HG03139 (cell line): ENCODE data around the gene LINGO3.
"Not testable (repeated sequence)": the region's sequence is repeated elsewhere in the genome, so short reads cannot be mapped to it uniquely, and the experiment has no call there.

ENCODE experiments used
- ATAC-seq: cut with Tn5 transposase; IDR thresholded peaks from one replicate; pipeline ENCODE4 v1.9.1; 2021; ENCODE audit not compliant: unreplicated experiment

The LINGO3 gene

GRCh38 chr19:2282062-2282861, 25.7 kb downstream of the LINGO3 start, which contains the start of gene PEAK3:
Gene PEAK3, minus strand, starts transcription at chr19:2282175. Its CDS starts 1,244 bp downstream, at chr19:2280931.
- ATAC-seq, result no peak

- not testable (repeated sequence) for ATAC-seq
Measured at GRCh38 chr19:2281265-2282061, 26.5 kb downstream of the LINGO3 start.

GRCh38 chr19:2280633-2281264, 27.2 kb downstream of the LINGO3 start:
- no peak for ATAC-seq

GRCh38 chr19:2278459-2279158, 29.3 kb downstream of the LINGO3 start:
- no peak for ATAC-seq

- no peak for ATAC-seq
Measured at GRCh38 chr19:2277138-2277537, 30.8 kb downstream of the LINGO3 start.

GRCh38 chr19:2276429-2276986, 31.4 kb downstream of the LINGO3 start:
- no peak for ATAC-seq

- no peak for ATAC-seq
Measured at GRCh38 chr19:2275588-2276428, 32.1 kb downstream of the LINGO3 start.

- no peak for ATAC-seq
Measured at GRCh38 chr19:2274931-2275535, 32.9 kb downstream of the LINGO3 start.

- ATAC-seq, result no peak
Measured at GRCh38 chr19:2274185-2274711, 33.7 kb downstream of the LINGO3 start.

- ATAC-seq, result no peak
Measured at GRCh38 chr19:2273356-2274184, 34.4 kb downstream of the LINGO3 start.

GRCh38 chr19:2271234-2272103, 36.5 kb downstream of the LINGO3 start:
- ATAC-seq, result no peak

- no peak for ATAC-seq
Measured at GRCh38 chr19:2270423-2271233, 37.3 kb downstream of the LINGO3 start.

- no peak for ATAC-seq
Measured at GRCh38 chr19:2270157-2270422, 37.9 kb downstream of the LINGO3 start.

- peak; percentile 47 for ATAC-seq
Measured at GRCh38 chr19:2269244-2270156, 38.5 kb downstream of the LINGO3 start.

- ATAC-seq, result no peak
Measured at GRCh38 chr19:2268861-2269243, 39.1 kb downstream of the LINGO3 start.

GRCh38 chr19:2268480-2268830, 39.5 kb downstream of the LINGO3 start:
- no peak for ATAC-seq
